ENCODE measurements around the gene SLC25A42.
A peak's percentile ranks its signal among the peaks of the same experiment; 100 is the strongest.
"Not testable (repeated sequence)": the region's sequence is repeated elsewhere in the genome, so short reads cannot be mapped to it uniquely, and the experiment has no call there.

SLC25A42 gene

GRCh38 chr19:19139876-19140229, 76.1 kb downstream of the SLC25A42 start:
- no peak for DNase-seq

DNA sequence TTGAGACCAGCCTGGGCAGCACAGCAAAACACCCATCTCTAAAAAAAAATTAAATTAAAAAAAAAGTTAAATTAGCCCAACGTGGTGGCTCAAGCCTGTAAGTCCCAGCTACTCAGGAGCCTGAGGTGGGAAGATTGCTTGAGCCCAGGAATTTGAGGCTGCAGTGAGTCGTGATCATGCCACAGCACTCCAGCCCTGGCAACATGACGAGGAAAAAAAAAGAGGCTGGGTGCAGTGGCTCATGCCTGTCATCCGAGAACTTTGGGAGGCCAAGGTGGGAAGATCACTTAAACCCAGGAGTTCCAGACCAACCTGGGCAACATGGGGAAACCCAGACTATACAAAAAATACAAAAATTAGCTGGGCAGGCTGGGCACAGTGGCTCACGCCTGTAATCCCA, 76.7 kb downstream of the SLC25A42 start:
- no peak for DNase-seq

- DNase-seq, result no peak
Observed at GRCh38 chr19:19142347-19142746, 78.6 kb downstream of the SLC25A42 start.

- DNase-seq, result no peak
Observed at GRCh38 chr19:19145281-19145680, 81.5 kb downstream of the SLC25A42 start.

- peak; percentile 79 to 86 for DNase-seq
Observed at GRCh38 chr19:19145684-19146608, 82.2 kb downstream of the SLC25A42 start.

GRCh38 chr19:19146865-19147264, 83.1 kb downstream of the SLC25A42 start:
- DNase-seq, result no peak

DNA sequence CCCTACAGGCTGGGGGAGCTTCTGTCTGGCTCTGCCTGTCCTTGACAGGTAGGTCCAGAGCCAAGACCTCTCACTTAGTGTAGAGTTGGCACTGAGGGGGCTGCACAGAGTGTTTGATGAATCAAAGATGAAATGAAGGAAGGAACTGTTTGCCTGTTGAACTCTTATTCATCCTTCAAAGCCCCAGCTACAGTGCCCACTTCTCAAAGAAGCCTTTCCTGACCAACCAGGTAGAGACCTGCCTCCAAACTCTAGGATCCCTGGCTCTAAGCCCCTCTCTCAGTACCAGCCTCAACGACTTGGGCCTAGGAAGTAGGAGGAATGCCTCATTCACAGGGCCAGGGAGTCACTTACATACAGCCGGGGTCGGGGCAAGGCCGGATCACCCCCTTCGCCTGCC, 83.5 kb downstream of the SLC25A42 start:
- no peak for DNase-seq

- DNase-seq, result not testable (repeated sequence)
Observed at GRCh38 chr19:19148504-19148903, 84.7 kb downstream of the SLC25A42 start.

DNA sequence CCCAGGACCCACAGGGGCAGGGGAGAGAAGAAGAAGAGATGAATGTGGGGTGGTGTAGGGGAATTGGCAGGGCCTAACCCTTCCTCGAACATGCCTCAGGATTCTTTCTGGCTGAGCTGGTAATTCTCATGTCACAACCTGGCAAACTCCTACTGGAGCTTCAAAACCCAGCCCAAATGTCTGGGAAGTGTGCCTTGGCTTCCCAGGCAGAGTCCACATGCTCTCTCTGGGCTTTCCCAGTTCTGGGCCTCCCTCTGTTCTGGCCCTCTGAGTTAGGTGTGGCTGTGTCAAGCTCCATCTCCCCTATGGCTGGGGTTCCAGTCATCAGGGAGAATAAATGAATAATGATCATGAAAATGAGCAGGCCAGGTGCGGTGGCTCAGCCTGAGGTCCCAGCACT, 85.6 kb downstream of the SLC25A42 start:
- no peak for DNase-seq

GRCh38 chr19:19151418-19151817, 87.6 kb downstream of the SLC25A42 start:
- no peak for DNase-seq

DNA sequence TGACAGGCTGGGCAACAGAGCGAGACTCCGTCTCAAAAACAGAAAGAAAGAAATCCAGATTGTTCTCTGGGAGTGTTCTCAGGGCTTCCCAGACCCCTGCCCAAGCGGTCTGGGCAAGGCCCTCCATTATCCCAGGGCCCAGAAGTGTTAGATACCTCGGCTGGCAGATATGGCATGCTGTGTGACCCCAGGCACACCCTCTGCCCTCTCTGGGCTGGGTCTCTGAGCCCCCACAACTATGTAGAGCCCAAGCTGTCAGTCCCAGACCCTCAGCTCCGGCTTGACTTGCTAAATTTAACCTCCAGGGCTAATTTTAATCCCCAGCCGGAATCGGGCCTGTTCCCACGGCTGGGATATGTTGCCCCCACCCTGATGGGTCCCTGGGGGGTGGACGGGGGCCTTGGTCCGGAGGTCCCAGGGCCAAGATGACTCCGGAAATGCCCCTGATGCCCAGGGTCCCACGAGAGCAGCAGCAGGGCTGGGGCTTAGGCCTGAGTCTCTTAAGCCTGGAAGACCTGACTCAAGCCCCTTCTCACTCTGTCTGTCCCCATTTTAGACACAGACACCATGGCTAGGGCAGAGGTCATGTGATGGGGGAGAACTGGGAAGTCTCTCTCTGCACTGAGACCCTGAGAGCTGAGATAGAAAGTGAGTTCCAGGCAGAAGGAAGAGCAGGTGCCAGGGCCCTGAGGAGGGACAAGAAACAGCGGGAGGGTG, 89.0 kb downstream of the SLC25A42 start:
- no peak for DNase-seq

DNA sequence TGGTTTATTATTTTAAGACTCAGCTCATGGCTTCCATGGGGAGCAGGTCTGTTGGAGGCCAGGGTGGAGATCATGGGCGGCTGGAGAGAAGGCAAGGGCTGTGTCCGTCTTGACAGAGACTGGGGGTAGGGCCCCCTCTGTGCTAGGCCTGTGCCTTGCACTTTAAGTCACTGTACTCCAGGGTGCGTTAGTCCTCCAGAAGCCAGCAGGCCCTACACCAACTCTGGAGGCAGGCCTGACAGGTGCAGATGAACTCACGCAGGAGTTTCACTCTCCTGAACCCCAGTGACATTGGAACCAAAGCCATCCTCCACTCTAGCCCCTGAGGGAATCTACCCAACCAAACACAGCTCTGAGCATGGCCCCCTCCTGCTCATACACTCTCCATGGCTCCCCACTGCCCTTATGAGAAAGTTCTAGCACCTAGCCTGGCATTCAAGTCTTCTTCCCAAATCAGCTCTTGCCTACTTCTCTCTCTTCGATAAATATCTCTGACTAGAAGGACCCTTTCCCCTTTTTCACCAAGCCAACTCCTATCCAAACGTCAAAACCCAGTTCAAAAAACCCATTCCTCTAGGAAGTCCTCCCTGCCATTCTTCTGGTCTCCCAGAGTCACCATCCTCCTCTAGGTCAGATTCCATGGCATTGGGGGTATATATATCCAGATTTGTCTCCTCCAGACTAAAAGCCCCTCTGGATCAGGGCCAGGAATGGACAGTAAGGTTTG, 91.1 kb downstream of the SLC25A42 start:
- no peak for DNase-seq

- peak in 1 of 2 donors; percentile 13 for DNase-seq
Observed at GRCh38 chr19:19155495-19156219, 91.9 kb downstream of the SLC25A42 start.

GRCh38 chr19:19157808-19158207, 94.0 kb downstream of the SLC25A42 start:
- DNase-seq, result no peak

DNA sequence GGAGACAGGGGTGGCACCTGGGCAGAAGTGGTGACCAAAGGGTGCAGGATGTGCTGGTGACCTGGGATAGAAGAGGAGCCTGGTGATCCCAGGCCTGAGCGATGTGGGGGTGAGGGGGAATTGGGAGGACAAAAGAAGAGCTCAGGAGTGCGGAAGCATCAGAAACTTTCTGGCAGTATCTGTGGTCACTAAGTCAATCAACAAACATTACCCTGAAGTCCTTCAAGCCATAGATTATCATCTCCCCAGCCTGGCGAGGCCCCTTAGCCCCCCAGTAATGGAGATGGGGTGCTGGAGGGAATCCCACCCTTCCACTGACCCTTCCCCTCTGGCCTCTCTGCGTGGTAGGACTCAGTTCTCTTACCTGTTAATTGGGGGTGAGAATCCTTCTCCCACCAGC, 95.7 kb downstream of the SLC25A42 start:
- no peak for DNase-seq

GRCh38 chr19:19160461-19161035, 96.8 kb downstream of the SLC25A42 start:
- peak in 1 of 2 donors; percentile 46 for DNase-seq

DNA sequence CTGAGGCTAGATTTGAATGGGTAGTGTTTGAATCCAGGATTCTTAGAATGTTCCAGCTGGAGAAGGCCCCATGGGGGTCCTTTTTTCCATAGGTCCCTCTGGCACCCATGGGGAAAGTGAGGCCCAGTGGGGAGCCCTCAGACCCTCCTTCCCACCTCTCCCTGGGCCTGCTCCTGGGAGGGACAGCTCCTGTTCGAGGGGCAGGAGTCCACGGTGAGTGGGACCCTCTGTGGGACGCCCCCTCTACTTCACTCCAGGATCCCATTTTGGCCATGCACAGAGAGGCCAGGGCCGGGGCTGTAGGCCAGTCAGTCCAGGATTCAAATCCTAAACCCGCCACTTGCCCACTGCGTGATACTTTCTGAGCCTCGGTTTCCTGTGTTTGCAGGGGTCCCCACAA, 98.7 kb downstream of the SLC25A42 start:
- DNase-seq, result no peak
